ENCODE measurements around the gene HCK.

The HCK gene

GRCh38 chr20:32132911-32133549 lies 81.0 kb downstream of the HCK start:
- DNase-seq: no peak
- Histone ChIP-seq H3K9me3 (ENCODE audit: insufficient read depth, low read length, severe bottlenecking) (no peaks in the 10 kb centered on the region), H3K4me3 (ENCODE audit: low read depth in 1 of 2, low read length in 2 of 2) (no peak overlapping the region), H3K4me2 (ENCODE audit: insufficient read depth, low read length) (no peak overlapping the region), H2AFZ (ENCODE audit: low read depth, low read length) (no peak overlapping the region), H3K36me3 (ENCODE audit: insufficient read depth, low read length) (peaks cover 53% of the 10 kb centered on the region), H3K27me3 (ENCODE audit: insufficient read depth, low read length, poor library complexity) (no peaks in the 10 kb centered on the region), H3K27ac (ENCODE audit: low read length) (no peak overlapping the region), H3K9ac (ENCODE audit: low read depth, low read length) (no peak overlapping the region), H3K79me2 (ENCODE audit: insufficient read depth, low read length) (peaks cover 73% of the 10 kb centered on the region), H3K4me1 (ENCODE audit: insufficient read depth, low read length) (no peaks in the 10 kb centered on the region), H4K20me1 (ENCODE audit: insufficient read depth, low read length) (peaks cover 70% of the 10 kb centered on the region)
- TF ChIP-seq EZH2 (IDR thresholded peaks at IDR 0.05; ENCODE audit: borderline replicate concordance, low read depth, low read length, severe bottlenecking) (no peak), CTCF (IDR thresholded peaks at IDR 0.05; ENCODE audit: borderline replicate concordance, extremely low read depth, low read length, poor library complexity, severe bottlenecking) (no peak)
- ATAC-seq (ENCODE audit: insufficient read depth, low read depth): no peak

- no peak for TF ChIP-seq EZH2 (IDR thresholded peaks at IDR 0.05; ENCODE audit: borderline replicate concordance, low read depth, low read length, severe bottlenecking)
- TF ChIP-seq CTCF (IDR thresholded peaks at IDR 0.05; ENCODE audit: borderline replicate concordance, extremely low read depth, low read length, poor library complexity, severe bottlenecking): no peak
- DNase-seq: no peak
- Histone ChIP-seq H3K79me2 (ENCODE audit: insufficient read depth, low read length) (peaks cover 63% of the 10 kb centered on the region), H4K20me1 (ENCODE audit: insufficient read depth, low read length) (peaks cover 68% of the 10 kb centered on the region), H3K9me3 (ENCODE audit: insufficient read depth, low read length, severe bottlenecking) (no peaks in the 10 kb centered on the region), H3K27ac (ENCODE audit: low read length) (no peak overlapping the region), H3K4me3 (ENCODE audit: low read depth in 1 of 2, low read length in 2 of 2) (no peak overlapping the region), H3K4me2 (ENCODE audit: insufficient read depth, low read length) (no peak overlapping the region), H3K27me3 (ENCODE audit: insufficient read depth, low read length, poor library complexity) (no peaks in the 10 kb centered on the region), H3K36me3 (ENCODE audit: insufficient read depth, low read length) (peaks cover 61% of the 10 kb centered on the region), H3K4me1 (ENCODE audit: insufficient read depth, low read length) (no peaks in the 10 kb centered on the region), H2AFZ (ENCODE audit: low read depth, low read length) (no peak overlapping the region), H3K9ac (ENCODE audit: low read depth, low read length) (no peak overlapping the region)
- ATAC-seq (ENCODE audit: insufficient read depth, low read depth): no peak
These were observed 82.0 kb downstream of the HCK start for GRCh38 chr20:32134026-32134425.

GRCh38 chr20:32135983-32136515 lies 84.0 kb downstream of the HCK start:
- TF ChIP-seq CTCF (IDR thresholded peaks at IDR 0.05; ENCODE audit: borderline replicate concordance, extremely low read depth, low read length, poor library complexity, severe bottlenecking): no peak
- TF ChIP-seq EZH2 (IDR thresholded peaks at IDR 0.05; ENCODE audit: borderline replicate concordance, low read depth, low read length, severe bottlenecking): no peak
- Histone ChIP-seq H3K36me3 (ENCODE audit: insufficient read depth, low read length) (peaks cover 77% of the 10 kb centered on the region), H3K4me3 (ENCODE audit: low read depth in 1 of 2, low read length in 2 of 2) (no peak overlapping the region), H3K79me2 (ENCODE audit: insufficient read depth, low read length) (peaks cover 44% of the 10 kb centered on the region), H3K4me1 (ENCODE audit: insufficient read depth, low read length) (no peaks in the 10 kb centered on the region), H2AFZ (ENCODE audit: low read depth, low read length) (no peak overlapping the region), H3K4me2 (ENCODE audit: insufficient read depth, low read length) (no peak overlapping the region), H3K9me3 (ENCODE audit: insufficient read depth, low read length, severe bottlenecking) (no peaks in the 10 kb centered on the region), H3K27me3 (ENCODE audit: insufficient read depth, low read length, poor library complexity) (no peaks in the 10 kb centered on the region), H3K27ac (ENCODE audit: low read length) (no peak overlapping the region), H4K20me1 (ENCODE audit: insufficient read depth, low read length) (peaks cover 72% of the 10 kb centered on the region), H3K9ac (ENCODE audit: low read depth, low read length) (no peak overlapping the region)
- DNase-seq (no peak), ATAC-seq (ENCODE audit: insufficient read depth, low read depth) (no peak)
